Gastroesophageal sphincter (tissue), 4 donors: ENCODE measurements around the gene ALK. TPM values are rescaled to one million over a fixed set of nuclear protein-coding genes. Genes with fewer than 3 reads are reported as not detected.

ENCODE experiments used
- ATAC-seq: fragments of 150-250 bp; one replicate; pipeline ENCODE4 v1.9.1; 2016; ENCODE audit warnings: mild to moderate bottlenecking, moderate library complexity
- H3K27ac ChIP-seq, 4 donors: fragments of 200-600 bp; sonication (generic) in 3 of 4; 1 replicate in 3 of 4; 2 replicates in 1 of 4; pipeline ENCODE4 v1.5.1; 2016 to 2019
- H3K27me3 ChIP-seq: fragments of 200-600 bp; sonication (generic); one replicate; pipeline ENCODE4 v1.5.1; 2019
- H3K36me3 ChIP-seq, 2 donors: fragments of 200-600 bp; sonication (generic); one replicate each; pipeline ENCODE4 v1.5.1; 2019; ENCODE audit warnings: control low read depth in 1 of 2
- H3K4me1 ChIP-seq, 3 donors: fragments of 200-600 bp; sonication (generic); 1 replicate in 2 of 3; 2 replicates in 1 of 3; pipeline ENCODE4 v1.5.1; 2016 to 2019; ENCODE audit warnings: control low read depth in 2 of 3
- H3K4me3 ChIP-seq, 2 donors: fragments of 200-600 bp; sonication (generic); one replicate each; pipeline ENCODE4 v1.5.1; 2019; ENCODE audit warnings: mild to moderate bottlenecking in 1 of 2, moderate library complexity in 1 of 2
- H3K9me3 ChIP-seq, 3 donors: fragments of 200-600 bp; sonication (generic); one replicate each; pipeline ENCODE4 v1.5.1; 2017 to 2019; ENCODE audit warnings: control low read depth in 2 of 3
- CTCF ChIP-seq, 4 experiments: fragments of 200-600 bp in 2 of 4; fragments of 450-650 bp in 2 of 4; sonication (generic) in 1 of 4; IDR thresholded peaks; one replicate each; pipeline ENCODE4 v1.5.1; 2017 to 2019; ENCODE audit warnings: antibody characterized with exemption in 4 of 4, mild to moderate bottlenecking in 2 of 4, moderate library complexity in 2 of 4
- EP300 ChIP-seq: sonication (generic); formaldehyde crosslinking; IDR thresholded peaks from one replicate; pipeline ENCODE4 v1.6.1; 2017; ENCODE audit warnings: antibody characterized with exemption, mild to moderate bottlenecking
- POLR2A ChIP-seq, 2 donors: fragments of 450-650 bp; IDR thresholded peaks; one replicate each; pipeline ENCODE4 v1.6.1; 2017; ENCODE audit warnings: antibody characterized with exemption in 2 of 2, mild to moderate bottlenecking in 2 of 2, moderate library complexity in 1 of 2
- POLR2AphosphoS5 ChIP-seq: sonication (generic); formaldehyde crosslinking; IDR thresholded peaks from one replicate; pipeline ENCODE4 v1.6.1; 2017; ENCODE audit warnings: antibody characterized with exemption
- WGBS, 2 donors: methylation state at CpG; one replicate each; pipeline ENCODE4 v1.1.5; 2018; ENCODE audit warnings: low coverage in 1 of 2; 5-methylcytosine and 5-hydroxymethylcytosine counted together
- total RNA-seq, 4 donors: library from RNA; depleted of rRNA; stranded (reverse); fragments of >200 nt; gene quantifications; one replicate each; pipeline ENCODE4 v1.1.0, GENCODE V29; 2016

Gene ALK
- total RNA-seq, 4 donors from 2014 or later, result 0.94 to 1.6 (median 1.1) TPM

- TF ChIP-seq EP300 (no peak), CTCF (IDR thresholded peaks at IDR 0.05) (no peak), POLR2AphosphoS5 (no peak), POLR2A (IDR thresholded peaks at IDR 0.05) (no peak)
- H3K4me3 ChIP-seq, result no peak overlapping the region
- 75% methylated on average over 1 of the region's 2 CpGs; no CpG with 5 or more reads in 1 of the 2 donors for WGBS, 2 donors
- no peaks in the 10 kb centered on the region for H3K36me3 ChIP-seq
- ATAC-seq, result no peak
- no peaks in the 10 kb centered on the region for H3K27me3 ChIP-seq
- no peak overlapping the region for H3K27ac ChIP-seq
- H3K9me3 ChIP-seq, result no peaks in the 10 kb centered on the region
- H3K4me1 ChIP-seq, result peaks cover 0 to 6% (median 0%) of the 10 kb centered on the region in 3 donors
These were observed 391.1 kb downstream of the ALK start for GRCh38 chr2:29530281-29530680.

- H3K4me1 ChIP-seq, result peaks cover 0 to 6% (median 0%) of the 10 kb centered on the region in 3 donors
- H3K36me3 ChIP-seq, result no peaks in the 10 kb centered on the region
- no peak for ATAC-seq
- H3K4me3 ChIP-seq, result no peak overlapping the region
- TF ChIP-seq CTCF (IDR thresholded peaks at IDR 0.05), result no peak
- no peak for TF ChIP-seq EP300
- no peak for TF ChIP-seq POLR2AphosphoS5
- no peak for TF ChIP-seq POLR2A (IDR thresholded peaks at IDR 0.05)
- no peak overlapping the region for H3K27ac ChIP-seq
- no peaks in the 10 kb centered on the region for H3K27me3 ChIP-seq
- WGBS, 2 donors, result 17 to 21% methylated on average over 6 to 16 of the region's 18 CpGs
- no peaks in the 10 kb centered on the region for H3K9me3 ChIP-seq
These were observed 392.4 kb downstream of the ALK start for GRCh38 chr2:29528891-29529520.

GRCh38 chr2:29528371-29528770 is 393.0 kb downstream of the ALK start:
- Histone ChIP-seq H3K27ac (no peak overlapping the region), H3K36me3 (no peaks in the 10 kb centered on the region), H3K4me1 (peaks cover 0 to 6% (median 0%) of the 10 kb centered on the region in 3 donors), H3K4me3 (no peak overlapping the region), H3K9me3 (no peaks in the 10 kb centered on the region), H3K27me3 (no peaks in the 10 kb centered on the region)
- 76 to 100% methylated on average over 4 of the region's 4 CpGs for WGBS, 2 donors
- TF ChIP-seq POLR2A (IDR thresholded peaks at IDR 0.05) (no peak), EP300 (no peak), CTCF (IDR thresholded peaks at IDR 0.05) (no peak), POLR2AphosphoS5 (no peak)
- ATAC-seq, result no peak

- H3K4me3 ChIP-seq, result no peak overlapping the region
- TF ChIP-seq POLR2AphosphoS5, result no peak
- TF ChIP-seq CTCF (IDR thresholded peaks at IDR 0.05), result no peak
- no peak for TF ChIP-seq POLR2A (IDR thresholded peaks at IDR 0.05)
- TF ChIP-seq EP300, result no peak
- H3K27ac ChIP-seq, result no peak overlapping the region
- WGBS, 2 donors, result 82% methylated on average over 8 of the region's 8 CpGs; no CpG with 5 or more reads in 1 of the 2 donors
- no peaks in the 10 kb centered on the region for H3K27me3 ChIP-seq
- no peaks in the 10 kb centered on the region for H3K9me3 ChIP-seq
- no peak for ATAC-seq
- no peaks in the 10 kb centered on the region for H3K36me3 ChIP-seq
- H3K4me1 ChIP-seq, result peaks cover 0 to 6% (median 0%) of the 10 kb centered on the region in 3 donors
These were observed 393.4 kb downstream of the ALK start for GRCh38 chr2:29527947-29528346.
